ENCODE results near the gene ASCL5.
"Not testable (repeated sequence)": the region's sequence is repeated elsewhere in the genome, so short reads cannot be mapped to it uniquely, and the experiment has no call there.

The ASCL5 gene

GRCh38 chr1:201126832-201127754 is at the start of gene ASCL5:
ASCL5 (minus strand) TSS chr1:201127184; CDS start chr1:201115372, 11,812 bp downstream.
- no peak for DNase-seq

- no peak for DNase-seq
Measured at GRCh38 chr1:201175820-201176500, 49.0 kb upstream of the ASCL5 start.

GRCh38 chr1:201173736-201174135 is 46.8 kb upstream of the ASCL5 start:
- DNase-seq, result no peak

GRCh38 chr1:201172999-201173610 is 46.1 kb upstream of the ASCL5 start:
- DNase-seq, result no peak

- DNase-seq, result no peak
Measured at GRCh38 chr1:201172326-201172725, 45.3 kb upstream of the ASCL5 start.

GRCh38 chr1:201171063-201172036 is 44.4 kb upstream of the ASCL5 start:
- peak; percentile 58 for DNase-seq

- peak; percentile 69 for DNase-seq
Measured at GRCh38 chr1:201170533-201171062, 43.6 kb upstream of the ASCL5 start.

- DNase-seq, result no peak
Measured at GRCh38 chr1:201169971-201170532, 43.1 kb upstream of the ASCL5 start.

- no peak for DNase-seq
Measured at GRCh38 chr1:201169203-201169602, 42.2 kb upstream of the ASCL5 start.

GRCh38 chr1:201167041-201167991 is 40.3 kb upstream of the ASCL5 start:
- DNase-seq, result no peak

GRCh38 chr1:201164645-201165044 is 37.7 kb upstream of the ASCL5 start:
- DNase-seq, result no peak

GRCh38 chr1:201163707-201164106 is 36.7 kb upstream of the ASCL5 start:
- DNase-seq, result no peak

GRCh38 chr1:201163036-201163435 is 36.1 kb upstream of the ASCL5 start:
- not testable (repeated sequence) for DNase-seq

- DNase-seq, result no peak
Measured at GRCh38 chr1:201157949-201158348, 31.0 kb upstream of the ASCL5 start.

GRCh38 chr1:201156819-201157218 is 29.8 kb upstream of the ASCL5 start:
- DNase-seq, result no peak

- DNase-seq, result no peak
Measured at GRCh38 chr1:201156346-201156745, 29.4 kb upstream of the ASCL5 start.

GRCh38 chr1:201155354-201155753 is 28.4 kb upstream of the ASCL5 start:
- DNase-seq, result no peak

GRCh38 chr1:201154389-201155165 is 27.6 kb upstream of the ASCL5 start, which contains the start of gene TMEM9:
TMEM9 (minus strand) TSS chr1:201154474; CDS start chr1:201153923, 551 bp downstream.
- DNase-seq, result peak; percentile 99
